Measurements from ENCODE around the gene DDX20. TPM values are rescaled to one million over a fixed set of nuclear protein-coding genes. Genes with fewer than 3 reads are reported as not detected.

DDX20 gene
- total RNA-seq, 1 donor from 2014 or later: 21.5 TPM

DNA sequence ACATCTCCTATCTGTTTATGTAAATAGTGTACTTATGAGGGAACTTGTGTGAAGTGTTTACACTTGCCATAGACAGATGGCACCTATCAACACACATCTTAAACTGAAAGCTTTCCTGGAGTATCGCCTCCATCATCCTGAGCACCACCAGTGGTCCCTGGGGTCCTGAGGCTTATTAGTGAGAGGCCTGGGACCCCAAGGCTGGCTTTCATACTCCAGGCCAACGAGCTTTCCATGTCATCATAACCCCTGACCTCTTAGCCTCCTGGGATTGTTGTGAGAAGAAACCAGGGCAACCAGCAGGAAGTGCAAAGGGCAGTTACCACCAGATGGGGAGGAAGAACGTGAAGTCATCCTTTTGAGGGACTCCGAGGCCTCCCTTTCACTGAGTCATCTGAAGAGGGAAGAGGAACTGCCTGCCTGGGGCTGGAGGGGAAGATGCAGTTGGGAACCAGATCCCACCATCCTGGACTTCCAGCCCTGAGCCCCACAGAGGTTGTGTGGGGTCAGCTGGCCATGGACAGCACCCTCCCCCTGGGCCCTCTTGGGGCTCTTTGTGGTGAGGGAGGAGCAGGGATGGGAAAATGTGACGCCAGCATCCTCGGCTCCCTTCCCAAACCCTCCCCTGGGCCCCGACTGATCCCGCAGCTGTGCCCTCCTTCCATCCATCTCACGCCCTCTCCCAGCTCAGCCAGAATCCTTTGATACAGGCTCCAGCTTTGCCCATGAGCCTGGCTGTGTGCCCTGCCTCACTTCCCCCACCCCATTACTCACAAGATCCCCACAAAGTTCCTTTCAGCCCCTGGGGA lies 22.3 kb upstream of the DDX20 start:
- TF ChIP-seq, protein P1, sequence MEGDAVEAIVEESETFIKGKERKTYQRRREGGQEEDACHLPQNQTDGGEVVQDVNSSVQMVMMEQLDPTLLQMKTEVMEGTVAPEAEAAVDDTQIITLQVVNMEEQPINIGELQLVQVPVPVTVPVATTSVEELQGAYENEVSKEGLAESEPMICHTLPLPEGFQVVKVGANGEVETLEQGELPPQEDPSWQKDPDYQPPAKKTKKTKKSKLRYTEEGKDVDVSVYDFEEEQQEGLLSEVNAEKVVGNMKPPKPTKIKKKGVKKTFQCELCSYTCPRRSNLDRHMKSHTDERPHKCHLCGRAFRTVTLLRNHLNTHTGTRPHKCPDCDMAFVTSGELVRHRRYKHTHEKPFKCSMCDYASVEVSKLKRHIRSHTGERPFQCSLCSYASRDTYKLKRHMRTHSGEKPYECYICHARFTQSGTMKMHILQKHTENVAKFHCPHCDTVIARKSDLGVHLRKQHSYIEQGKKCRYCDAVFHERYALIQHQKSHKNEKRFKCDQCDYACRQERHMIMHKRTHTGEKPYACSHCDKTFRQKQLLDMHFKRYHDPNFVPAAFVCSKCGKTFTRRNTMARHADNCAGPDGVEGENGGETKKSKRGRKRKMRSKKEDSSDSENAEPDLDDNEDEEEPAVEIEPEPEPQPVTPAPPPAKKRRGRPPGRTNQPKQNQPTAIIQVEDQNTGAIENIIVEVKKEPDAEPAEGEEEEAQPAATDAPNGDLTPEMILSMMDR (IDR thresholded peaks at IDR 0.05): no peak
- intact Hi-C loops (cut with micrococcal nuclease): no loop called here
- no peak for DNase-seq
- H3K4me1 Mint-ChIP-seq: peaks cover 10% of the 10 kb centered on the region
- no peaks in the 10 kb centered on the region for H3K27me3 Mint-ChIP-seq
- no peaks in the 10 kb centered on the region for H3K9me3 Mint-ChIP-seq
- no peak overlapping the region for H3K27ac Mint-ChIP-seq
- no peak for ATAC-seq (ENCODE audit: low read depth)
- no peaks in the 10 kb centered on the region for H3K36me3 Mint-ChIP-seq (ENCODE audit: low read depth)
- CTCF ChIA-PET: no interaction called here
- POLR2A ChIA-PET: interaction anchor here (0.6 to 0.7 kb wide), 2 partner anchors 60 to 483 kb away, joined by 3 to 4 read pairs; no protein-coding TSS in a partner anchor
- H3K4me3 Mint-ChIP-seq: no peak overlapping the region

DNA sequence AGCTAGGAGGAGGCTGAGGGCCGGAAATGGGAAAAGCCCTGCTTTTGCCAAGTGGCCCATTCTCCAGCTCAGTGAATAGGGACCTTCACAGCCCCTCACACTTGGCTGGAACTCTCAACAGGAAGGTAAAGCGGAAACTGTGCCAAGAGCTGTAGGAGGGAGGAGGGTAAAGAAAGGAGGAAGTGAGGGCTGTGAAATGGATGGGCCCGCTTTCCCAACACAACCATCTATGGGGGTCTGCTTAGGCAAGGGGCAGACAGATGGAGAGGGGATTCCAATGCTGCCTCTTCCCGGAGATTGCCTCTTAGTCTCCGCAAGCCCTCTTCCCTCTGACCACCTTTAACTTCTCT lies 21.7 kb upstream of the DDX20 start:
- Mint-ChIP-seq H3K27me3 (no peaks in the 10 kb centered on the region), H3K36me3 (ENCODE audit: low read depth) (no peaks in the 10 kb centered on the region), H3K4me3 (no peak overlapping the region), H3K9me3 (no peaks in the 10 kb centered on the region), H3K27ac (no peak overlapping the region), H3K4me1 (peaks cover 13% of the 10 kb centered on the region)
- POLR2A ChIA-PET: no interaction called here
- TF ChIP-seq, protein P1 (IDR thresholded peaks at IDR 0.05): no peak
- DNase-seq: no peak
- CTCF ChIA-PET: interaction anchor here (0.8 to 1.8 kb wide), 2 partner anchors 10 to 19 kb away, joined by 3 to 7 read pairs; no protein-coding TSS in a partner anchor
- no peak for ATAC-seq (ENCODE audit: low read depth)
- intact Hi-C loops (cut with micrococcal nuclease): no loop called here

DNA sequence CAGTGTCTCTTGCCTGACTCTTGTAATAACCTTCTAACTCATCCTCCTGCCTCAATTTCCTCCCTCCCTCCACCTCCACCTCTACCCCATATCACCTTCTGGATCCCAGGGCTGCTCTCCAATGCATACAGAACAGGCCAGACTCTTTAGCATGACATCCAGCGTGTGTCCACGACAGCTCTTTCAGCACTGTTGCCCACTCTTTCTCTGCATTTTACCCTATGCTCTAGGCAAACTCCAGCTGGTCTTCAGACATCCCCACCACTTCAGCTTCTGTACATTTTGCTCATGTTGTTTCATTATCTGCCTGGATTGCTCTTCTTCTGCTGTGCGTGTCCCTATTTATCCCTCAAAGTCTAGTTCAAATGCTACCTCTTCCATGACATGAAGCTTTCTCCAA lies 21.3 kb upstream of the DDX20 start:
- TF ChIP-seq, protein P1 (IDR thresholded peaks at IDR 0.05): no peak
- no peak for ATAC-seq (ENCODE audit: low read depth)
- H3K4me1 Mint-ChIP-seq: peaks cover 13% of the 10 kb centered on the region
- H3K27ac Mint-ChIP-seq: no peak overlapping the region
- no peaks in the 10 kb centered on the region for H3K9me3 Mint-ChIP-seq
- no peak overlapping the region for H3K4me3 Mint-ChIP-seq
- DNase-seq: no peak
- ChIA-PET POLR2A (no interaction called here), CTCF (interaction anchor here (0.8 to 1.8 kb wide), 2 partner anchors 9 to 19 kb away, joined by 3 to 7 read pairs; no protein-coding TSS in a partner anchor)
- H3K36me3 Mint-ChIP-seq (ENCODE audit: low read depth): no peaks in the 10 kb centered on the region
- no peaks in the 10 kb centered on the region for H3K27me3 Mint-ChIP-seq
- intact Hi-C loops (cut with micrococcal nuclease): no loop called here

DNA sequence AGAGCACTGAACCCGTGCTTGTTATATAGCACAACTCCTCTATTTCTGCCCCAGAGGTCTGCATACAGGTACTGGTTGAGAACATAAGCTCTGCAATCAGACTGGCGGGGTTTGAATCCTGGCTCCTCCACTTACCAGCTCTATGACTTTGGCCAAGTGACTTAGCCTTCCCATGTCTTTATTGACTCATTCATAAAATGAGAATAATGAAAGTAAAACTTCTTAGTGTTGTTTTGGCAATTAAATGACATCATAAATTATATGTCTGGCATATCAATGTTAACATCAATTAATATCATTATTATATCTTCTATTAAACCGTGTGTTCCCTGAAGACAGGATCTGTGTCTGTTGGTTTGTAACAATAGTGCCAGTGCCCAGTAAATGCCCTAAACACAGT lies 20.8 kb upstream of the DDX20 start:
- TF ChIP-seq, protein P1 (IDR thresholded peaks at IDR 0.05): no peak
- intact Hi-C loops (cut with micrococcal nuclease): no loop called here
- Mint-ChIP-seq H3K4me3 (no peak overlapping the region), H3K36me3 (ENCODE audit: low read depth) (no peaks in the 10 kb centered on the region), H3K9me3 (no peaks in the 10 kb centered on the region), H3K4me1 (peaks cover 15% of the 10 kb centered on the region), H3K27me3 (no peaks in the 10 kb centered on the region), H3K27ac (no peak overlapping the region)
- ChIA-PET POLR2A (no interaction called here), CTCF (interaction anchor here (0.8 to 1.8 kb wide), 2 partner anchors 9 to 20 kb away, joined by 3 to 7 read pairs; no protein-coding TSS in a partner anchor)
- ATAC-seq (ENCODE audit: low read depth) (no peak), DNase-seq (no peak)

DNA sequence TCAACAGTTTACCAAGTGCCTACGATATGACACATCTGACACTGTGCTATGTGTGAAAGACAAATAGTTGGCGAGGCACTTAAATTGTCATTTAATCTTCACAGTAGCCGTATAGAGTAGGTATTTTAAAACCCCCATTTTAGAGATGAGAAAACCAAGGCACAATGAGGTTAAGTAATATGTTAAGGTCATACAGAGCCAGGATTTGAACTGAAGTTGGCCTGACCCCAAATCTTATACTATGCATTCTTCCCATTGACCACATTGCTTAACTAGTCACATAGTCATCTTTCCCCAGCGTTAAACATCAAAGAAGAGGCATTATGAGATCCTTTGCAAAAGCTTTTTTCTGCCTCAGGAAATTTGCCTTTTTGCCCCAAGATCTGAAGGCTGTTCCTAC lies 20.4 kb upstream of the DDX20 start:
- CTCF ChIA-PET: interaction anchor here (1.8 kb wide), 1 partner anchor 20 kb away, joined by 7 read pairs; no protein-coding TSS in a partner anchor
- no peak overlapping the region for H3K4me3 Mint-ChIP-seq

More for the DNA sequence above, 20.4 kb upstream of the DDX20 start:
- peaks cover 18% of the 10 kb centered on the region for H3K4me1 Mint-ChIP-seq
- no peaks in the 10 kb centered on the region for H3K9me3 Mint-ChIP-seq
- no peak overlapping the region for H3K27ac Mint-ChIP-seq
- DNase-seq (no peak), ATAC-seq (ENCODE audit: low read depth) (no peak)
- intact Hi-C loops (cut with micrococcal nuclease): no loop called here
- TF ChIP-seq, protein P1 (IDR thresholded peaks at IDR 0.05): no peak
- POLR2A ChIA-PET: no interaction called here
- H3K36me3 Mint-ChIP-seq (ENCODE audit: low read depth): no peaks in the 10 kb centered on the region
- no peaks in the 10 kb centered on the region for H3K27me3 Mint-ChIP-seq

All from activated B cell treated with CpG ODN at 0.5 μM for 24 hours (primary cell).